ENCODE measurements around the gene ATP5F1D. TPM values are rescaled to one million over a fixed set of nuclear protein-coding genes. Genes with fewer than 3 reads are reported as not detected.
"Not testable (repeated sequence)": the region's sequence is repeated elsewhere in the genome, so short reads cannot be mapped to it uniquely, and the experiment has no call there.

The ATP5F1D gene
- 126 and 140 TPM in 2 replicates for total RNA-seq (2022)
- percentile 66 among the genes with signal in this experiment for Bru-seq, nascent RNA
- BruChase-seq, experiment 1, labeled RNA remaining after a 2-hour chase = percentile 69 among the genes with signal in this experiment
- percentile 83 among the genes with signal in this experiment for BruChase-seq, experiment 2, labeled RNA remaining after a 6-hour chase
- long read RNA-seq, transcript ATP5F1D-202 (5 exons, 704 nt) = major isoform, 79 of 165 reads
- long read RNA-seq, transcript ATP5F1D-201 (4 exons, 997 nt) = minor isoform, 60 of 165 reads
- long read RNA-seq, partial matches to known transcripts = 15 of 165 reads
- long read RNA-seq, other reads (novel, unspliced or antisense) = 4 of 165 reads

- Mint-ChIP-seq H3K9me3 (ENCODE audit: unreplicated experiment) (no peaks in the 10 kb centered on the region), H3K36me3 (ENCODE audit: insufficient read depth, unreplicated experiment) (peaks cover 16% of the 10 kb centered on the region), H3K4me3 (ENCODE audit: unreplicated experiment) (peak within 1 kb of the TSS; percentile 76), H3K27me3 (ENCODE audit: insufficient read depth, unreplicated experiment) (no peaks in the 10 kb centered on the region), H3K27ac (ENCODE audit: unreplicated experiment) (peak within 1 kb of the TSS; percentile 81), H3K4me1 (ENCODE audit: low read depth, unreplicated experiment) (no peaks in the 10 kb centered on the region)
- peak; percentile 92 for DNase-seq
- BruUV-seq (replicated peaks) = no TSS peak
- Histone ChIP-seq H3K36me3 (ENCODE audit: control insufficient read depth, insufficient read depth, low read length) (no peaks in the 10 kb centered on the region), H3K9me3 (no peaks in the 10 kb centered on the region), H3K4me3 (ENCODE audit: low read depth, low read length) (peak within 1 kb of the TSS; percentile 45), H3K4me1 (peaks cover 43% of the 10 kb centered on the region), H3K27me3 (replicated peaks; ENCODE audit: control insufficient read depth, insufficient read depth, low read length) (no peaks in the 10 kb centered on the region)
- intact Hi-C loops (cut with micrococcal nuclease; ENCODE audit: unreplicated experiment) = no loop called here
- ChIA-PET POLR2A (interaction anchor here (1.6 to 2.3 kb wide), 2 partner anchors 25 to 28 kb away, joined by 8 to 30 read pairs; partner anchors contain the start of gene CIRBP), CTCF (interaction anchor here (0.6 to 2.1 kb wide), 4 partner anchors 19 to 27 kb away, joined by 3 to 23 read pairs (median 4); partner anchors contain the start of gene CIRBP)
- no peak for TF ChIP-seq CTCF (IDR thresholded peaks at IDR 0.05; ENCODE audit: insufficient read depth in 1 of 2, low read depth in 1 of 2, low read length in 1 of 2, severe bottlenecking in 1 of 2, unreplicated experiment in 1 of 2)
These were observed at the start of gene ATP5F1D for GRCh38 chr19:1241417-1242095. TSS of gene ATP5F1D (plus strand) at chr19:1241751. CDS start at chr19:1241851, 100 bp downstream.

GRCh38 chr19:1199531-1199930 is 42.0 kb upstream of the ATP5F1D start:
- intact Hi-C loops (cut with micrococcal nuclease; ENCODE audit: unreplicated experiment) = no loop called here
- BruUV-seq (replicated peaks) = no TSS peak
- H3K4me1 Mint-ChIP-seq (ENCODE audit: low read depth, unreplicated experiment) = peaks cover 10% of the 10 kb centered on the region
- POLR2A ChIA-PET = no interaction called here
- no peak for TF ChIP-seq CTCF (IDR thresholded peaks at IDR 0.05; ENCODE audit: insufficient read depth in 1 of 2, low read depth in 1 of 2, low read length in 1 of 2, severe bottlenecking in 1 of 2, unreplicated experiment in 1 of 2)
- CTCF ChIA-PET = no interaction called here
- DNase-seq = no peak
- peaks cover 5% of the 10 kb centered on the region; the same call in 1 of the 2 replicates for H3K4me1 ChIP-seq
- no peaks in the 10 kb centered on the region for H3K27me3 Mint-ChIP-seq (ENCODE audit: insufficient read depth, unreplicated experiment)
- H3K36me3 ChIP-seq (ENCODE audit: control insufficient read depth, insufficient read depth, low read length) = no peaks in the 10 kb centered on the region
- H3K9me3 Mint-ChIP-seq (ENCODE audit: unreplicated experiment) = no peaks in the 10 kb centered on the region
- H3K36me3 Mint-ChIP-seq (ENCODE audit: insufficient read depth, unreplicated experiment) = no peaks in the 10 kb centered on the region
- no peaks in the 10 kb centered on the region for H3K9me3 ChIP-seq
- no peaks in the 10 kb centered on the region for H3K27me3 ChIP-seq (replicated peaks; ENCODE audit: control insufficient read depth, insufficient read depth, low read length)
- H3K4me3 ChIP-seq (ENCODE audit: low read depth, low read length) = no peak overlapping the region
- H3K4me3 Mint-ChIP-seq (ENCODE audit: unreplicated experiment) = no peak overlapping the region
- no peak overlapping the region for H3K27ac Mint-ChIP-seq (ENCODE audit: unreplicated experiment)

- H3K27me3 Mint-ChIP-seq (ENCODE audit: insufficient read depth, unreplicated experiment); H3K36me3 Mint-ChIP-seq (ENCODE audit: insufficient read depth, unreplicated experiment); H3K4me3 ChIP-seq (ENCODE audit: low read depth, low read length); H3K36me3 ChIP-seq (ENCODE audit: control insufficient read depth, insufficient read depth, low read length); H3K4me3 Mint-ChIP-seq (ENCODE audit: unreplicated experiment); H3K27me3 ChIP-seq (replicated peaks; ENCODE audit: control insufficient read depth, insufficient read depth, low read length); H3K4me1 ChIP-seq; H3K9me3 ChIP-seq; H3K27ac Mint-ChIP-seq (ENCODE audit: unreplicated experiment); H3K9me3 Mint-ChIP-seq (ENCODE audit: unreplicated experiment); DNase-seq; BruUV-seq (replicated peaks); intact Hi-C loops (cut with micrococcal nuclease; ENCODE audit: unreplicated experiment); POLR2A ChIA-PET: not testable (repeated sequence)
- CTCF ChIA-PET = interaction anchor here (0.6 kb wide), 1 partner anchor 11 kb away, joined by 3 read pairs; no protein-coding TSS in a partner anchor
- peaks cover 10% of the 10 kb centered on the region for H3K4me1 Mint-ChIP-seq (ENCODE audit: low read depth, unreplicated experiment)
These were observed 40.9 kb upstream of the ATP5F1D start for GRCh38 chr19:1200614-1201013.
